Esophagus (tissue), 2 donors: Measurements from ENCODE around the gene ZDHHC14. TPM values are rescaled to one million over a fixed set of nuclear protein-coding genes. Genes with fewer than 3 reads are reported as not detected.
"Not testable (repeated sequence)": the region's sequence is repeated elsewhere in the genome, so short reads cannot be mapped to it uniquely, and the experiment has no call there.

Experiments
- H3K27ac ChIP-seq, 2 donors: one replicate each; pipeline ENCODE4 v1.5.1; 2013; ENCODE audit warnings: low read depth in 2 of 2, mild to moderate bottlenecking in 2 of 2, inconsistent platforms in 1 of 2, low read length in 1 of 2, moderate library complexity in 1 of 2
- H3K27me3 ChIP-seq, 2 donors: one replicate each; pipeline ENCODE4 v1.6.1; 2013; ENCODE audit warnings: low read length in 2 of 2, control low read depth in 1 of 2, mild to moderate bottlenecking in 1 of 2; ENCODE audit not compliant: insufficient read depth in 2 of 2, control insufficient read depth in 1 of 2
- H3K36me3 ChIP-seq, 2 donors: one replicate each; pipeline ENCODE4 v1.6.1; 2013; ENCODE audit warnings: low read length in 1 of 2; ENCODE audit not compliant: control insufficient read depth in 2 of 2, insufficient read depth in 2 of 2
- H3K4me1 ChIP-seq, 2 donors: one replicate each; pipeline ENCODE4 v1.6.1; 2013; ENCODE audit warnings: low read length in 1 of 2; ENCODE audit not compliant: control insufficient read depth in 2 of 2, insufficient read depth in 2 of 2
- H3K4me3 ChIP-seq, 2 donors: one replicate each; pipeline ENCODE4 v1.5.1; 2013; ENCODE audit warnings: low read length in 2 of 2, mild to moderate bottlenecking in 2 of 2, low read depth in 1 of 2, moderate library complexity in 1 of 2
- H3K9me3 ChIP-seq, 2 donors: one replicate each; pipeline ENCODE4 v1.6.1; 2013; ENCODE audit warnings: mild to moderate bottlenecking in 2 of 2, low read depth in 1 of 2, low read length in 1 of 2, moderate library complexity in 1 of 2; ENCODE audit not compliant: control insufficient read depth in 2 of 2, insufficient read depth in 1 of 2
- WGBS, 2 donors: extraction: QIAGEN DNeasy Blood & Tissue Kit; methylation state at CpG; one replicate each; pipeline ENCODE4 v1.1.7; 2013; 5-methylcytosine and 5-hydroxymethylcytosine counted together
- polyA plus RNA-seq, 2 donors: library from polyadenylated mRNA; stranded (reverse); fragments of 200-250 nt; gene quantifications; one replicate each; pipeline ENCODE4 v1.2.3, GENCODE V29; 2013
- donor health status: healthy with polysubstance abuse.
- donor health status: Bipolar disorder and iron deficiency.

The ZDHHC14 gene
- polyA plus RNA-seq, 2 donors = 2.9 to 3.7 TPM

GRCh38 chr6:157712585-157713295, 331.8 kb downstream of the ZDHHC14 start:
- Histone ChIP-seq H3K36me3 (no peaks in the 10 kb centered on the region), H3K9me3 (no peaks in the 10 kb centered on the region), H3K4me1 (no peaks in the 10 kb centered on the region), H3K27me3 (no peaks in the 10 kb centered on the region), H3K27ac (no peak overlapping the region), H3K4me3 (no peak overlapping the region)
- WGBS, 2 donors = 92 to 93% methylated on average over 8 of the region's 8 CpGs

- H3K27me3 ChIP-seq = no peaks in the 10 kb centered on the region
- no peaks in the 10 kb centered on the region for H3K36me3 ChIP-seq
- 93 to 94% methylated on average over 12 of the region's 12 CpGs for WGBS, 2 donors
- H3K4me1 ChIP-seq = no peaks in the 10 kb centered on the region
- H3K4me3 ChIP-seq = no peak overlapping the region
- no peaks in the 10 kb centered on the region for H3K9me3 ChIP-seq
- H3K27ac ChIP-seq = no peak overlapping the region
Measured at GRCh38 chr6:157713451-157714152, 332.6 kb downstream of the ZDHHC14 start.

GRCh38 chr6:157714153-157714490, 333.1 kb downstream of the ZDHHC14 start:
- Histone ChIP-seq H3K27ac (no peak overlapping the region), H3K9me3 (no peaks in the 10 kb centered on the region), H3K4me1 (no peaks in the 10 kb centered on the region), H3K4me3 (no peak overlapping the region), H3K36me3 (no peaks in the 10 kb centered on the region), H3K27me3 (no peaks in the 10 kb centered on the region)
- 89 to 93% methylated on average over 1 of the region's 1 CpG for WGBS, 2 donors

- 58 to 59% methylated on average over 6 of the region's 6 CpGs for WGBS, 2 donors
- no peak overlapping the region for H3K4me3 ChIP-seq
Measured at GRCh38 chr6:157715728-157716164, 334.8 kb downstream of the ZDHHC14 start.

GRCh38 chr6:157716251-157716995, 335.4 kb downstream of the ZDHHC14 start:
- no peak overlapping the region for H3K4me3 ChIP-seq

More at GRCh38 chr6:157715728-157716164, 334.8 kb downstream of the ZDHHC14 start:
- no peaks in the 10 kb centered on the region for H3K36me3 ChIP-seq
- H3K27ac ChIP-seq = peak overlapping the region in 1 of 2 donors; percentile 30
- H3K4me1 ChIP-seq = no peaks in the 10 kb centered on the region
- H3K9me3 ChIP-seq = no peaks in the 10 kb centered on the region
- no peaks in the 10 kb centered on the region for H3K27me3 ChIP-seq

GRCh38 chr6:157717340-157717748, 336.4 kb downstream of the ZDHHC14 start:
- no peaks in the 10 kb centered on the region for H3K27me3 ChIP-seq
- no peak overlapping the region for H3K27ac ChIP-seq
- no peaks in the 10 kb centered on the region for H3K9me3 ChIP-seq
- 72 to 81% methylated on average over 7 of the region's 7 CpGs for WGBS, 2 donors
- no peaks in the 10 kb centered on the region for H3K4me1 ChIP-seq
- H3K4me3 ChIP-seq = no peak overlapping the region
- no peaks in the 10 kb centered on the region for H3K36me3 ChIP-seq

More at GRCh38 chr6:157716251-157716995, 335.4 kb downstream of the ZDHHC14 start:
- no peaks in the 10 kb centered on the region for H3K4me1 ChIP-seq
- 81 to 86% methylated on average over 12 of the region's 12 CpGs for WGBS, 2 donors
- H3K36me3 ChIP-seq = no peaks in the 10 kb centered on the region
- H3K9me3 ChIP-seq = no peaks in the 10 kb centered on the region
- H3K27me3 ChIP-seq = no peaks in the 10 kb centered on the region
- peak overlapping the region in 1 of 2 donors; percentile 30 for H3K27ac ChIP-seq

GRCh38 chr6:157718503-157719187, 337.7 kb downstream of the ZDHHC14 start:
- Histone ChIP-seq H3K36me3 (no peaks in the 10 kb centered on the region), H3K4me1 (no peaks in the 10 kb centered on the region), H3K4me3 (no peak overlapping the region), H3K27ac (no peak overlapping the region), H3K27me3 (no peaks in the 10 kb centered on the region), H3K9me3 (no peaks in the 10 kb centered on the region)
- 71 to 81% methylated on average over 7 of the region's 7 CpGs for WGBS, 2 donors

- not testable (repeated sequence) for H3K4me1 ChIP-seq
- WGBS, 2 donors = 95 to 97% methylated on average over 6 of the region's 6 CpGs
Measured at GRCh38 chr6:157720964-157721363, 340.0 kb downstream of the ZDHHC14 start.

GRCh38 chr6:157721426-157721825, 340.4 kb downstream of the ZDHHC14 start:
- WGBS, 2 donors = 93 to 95% methylated on average over 18 of the region's 18 CpGs
- Histone ChIP-seq H3K27ac (no peak overlapping the region), H3K4me1 (no peaks in the 10 kb centered on the region), H3K27me3 (no peaks in the 10 kb centered on the region), H3K36me3 (no peaks in the 10 kb centered on the region), H3K4me3 (no peak overlapping the region), H3K9me3 (peaks cover 0 to 3% of the 10 kb centered on the region in 2 donors)

More at GRCh38 chr6:157720964-157721363, 340.0 kb downstream of the ZDHHC14 start:
- H3K9me3 ChIP-seq, H3K36me3 ChIP-seq, H3K4me3 ChIP-seq, H3K27me3 ChIP-seq, H3K27ac ChIP-seq: not testable (repeated sequence)
